Dedifferentiated amniotic fluid mesenchymal stem cell (primary cell): ENCODE data around the gene ETV7.
"Not testable (repeated sequence)": the region's sequence is repeated elsewhere in the genome, so short reads cannot be mapped to it uniquely, and the experiment has no call there.

Experiments
- DNase-seq: peaks from one replicate; pipeline ENCODE4 v3.0.0-alpha.2; 2016; ENCODE audit errors: extremely low spot score

The ETV7 gene

GRCh38 chr6:36340618-36341454 is 46.6 kb downstream of the ETV7 start:
- DNase-seq: peak; percentile 44

- DNase-seq: no peak
Observed at GRCh38 chr6:36340306-36340617, 47.2 kb downstream of the ETV7 start.

- DNase-seq: no peak
Observed at GRCh38 chr6:36339146-36339545, 48.3 kb downstream of the ETV7 start.

- DNase-seq: not testable (repeated sequence)
Observed at GRCh38 chr6:36338223-36338622, 49.2 kb downstream of the ETV7 start.

DNA sequence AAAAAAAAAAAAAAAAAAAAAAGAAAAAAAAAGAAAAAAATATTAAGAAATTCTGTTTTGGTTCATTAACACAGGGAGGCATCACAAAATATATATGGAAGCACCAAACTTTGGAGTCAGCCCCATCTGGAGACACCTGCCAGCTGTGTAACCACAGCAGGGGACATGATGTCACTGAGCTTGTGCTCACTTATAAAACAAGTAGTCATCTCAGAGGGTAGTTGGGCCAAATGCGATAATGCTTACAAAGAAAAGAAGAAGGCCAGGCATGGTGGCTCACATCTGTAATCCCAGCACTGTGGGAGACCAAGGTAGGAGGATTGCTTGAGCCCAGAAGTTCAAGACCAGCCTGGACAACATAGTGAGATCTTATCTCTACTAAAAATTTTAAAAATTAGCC is 49.7 kb downstream of the ETV7 start:
- no peak for DNase-seq

- DNase-seq: no peak
Observed at GRCh38 chr6:36336779-36337241, 50.7 kb downstream of the ETV7 start, which contains the start of gene BNIP5. Gene BNIP5, minus strand, starts transcription at chr6:36336888. Its CDS starts 6,198 bp downstream, at chr6:36330690.

DNA sequence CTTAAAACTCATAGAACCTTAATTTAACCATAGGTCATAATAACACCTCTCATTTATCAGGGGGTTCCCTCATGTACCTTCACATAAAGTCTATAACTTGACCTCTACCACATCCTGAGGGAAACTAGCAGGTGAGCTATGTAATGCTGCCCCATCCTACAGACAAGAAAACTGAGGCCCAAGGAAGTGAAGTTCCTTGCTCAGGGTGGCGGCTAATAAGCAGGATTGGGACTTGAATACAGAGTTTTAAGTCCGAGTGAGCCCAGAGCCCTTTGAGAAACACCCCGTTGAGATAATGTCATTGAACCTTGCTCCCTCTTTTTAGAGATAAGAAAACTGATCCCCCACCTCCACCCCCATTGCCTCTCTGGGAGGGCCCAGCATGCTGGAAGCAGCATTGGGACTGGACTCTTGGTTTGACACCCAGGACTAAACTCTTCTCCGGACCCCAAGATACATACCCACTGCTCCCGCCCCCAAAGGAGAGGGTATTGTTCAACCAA is 51.2 kb downstream of the ETV7 start:
- DNase-seq: no peak

DNA sequence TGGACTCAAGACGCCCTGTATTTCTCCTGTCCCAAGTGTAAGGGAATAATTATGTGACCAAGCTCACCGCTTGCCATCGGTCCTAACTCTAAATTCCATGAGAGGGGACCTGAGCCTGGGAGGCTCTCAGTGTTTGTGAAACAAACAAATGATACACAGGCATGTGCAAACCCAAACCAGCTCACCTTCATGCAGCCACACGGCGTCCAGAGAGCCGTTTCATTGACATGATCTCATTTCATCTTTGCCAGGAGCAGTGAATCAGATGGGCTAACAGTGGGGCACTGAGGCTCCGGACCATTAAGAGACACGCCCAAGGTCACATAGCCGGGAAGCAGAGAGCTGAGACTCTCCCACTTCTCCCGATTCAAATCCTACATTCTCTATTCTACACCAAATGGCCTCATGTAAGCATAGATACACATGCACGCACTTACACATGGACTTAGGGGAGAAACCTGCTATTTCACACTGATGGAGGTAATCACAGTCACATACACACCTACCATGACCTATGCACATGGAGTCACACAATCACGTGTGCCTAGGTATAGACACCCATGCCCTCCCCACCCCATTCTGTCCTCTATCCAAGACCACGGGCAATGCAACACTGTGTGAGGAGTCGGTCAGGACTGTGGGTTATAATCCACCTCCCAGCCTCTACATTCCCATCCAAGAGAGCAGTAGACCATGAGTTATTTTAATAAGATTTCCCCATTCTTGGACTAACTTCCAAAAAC is 51.8 kb downstream of the ETV7 start:
- no peak for DNase-seq

DNA sequence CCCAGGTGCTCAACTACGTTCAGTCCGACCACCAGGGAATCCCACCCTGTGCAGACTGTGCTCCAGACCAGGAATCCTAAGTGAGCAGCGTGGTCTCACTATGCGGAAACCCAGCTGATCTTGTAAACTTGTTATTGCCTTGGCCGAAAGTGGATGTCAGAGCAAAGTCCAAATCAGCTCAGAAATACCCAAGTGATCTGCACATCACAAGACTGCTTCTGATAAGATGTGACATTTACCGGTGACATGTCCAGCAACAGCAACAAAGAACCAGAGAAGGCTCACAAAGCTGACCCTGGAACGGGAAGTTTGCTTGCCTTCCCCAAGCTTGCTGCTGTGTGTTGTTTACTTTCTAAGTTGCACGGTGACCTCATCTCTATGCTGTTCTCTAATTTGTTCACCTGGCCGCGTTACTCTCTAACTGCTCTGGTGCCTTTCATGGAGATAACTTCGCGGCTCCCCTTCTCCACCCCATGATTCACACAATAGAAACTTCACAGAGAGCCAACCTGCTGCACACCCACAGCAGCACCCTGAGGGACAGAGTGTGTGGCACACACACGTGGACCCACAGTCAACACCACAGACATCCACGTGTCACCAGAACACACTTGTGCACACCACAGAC is 52.5 kb downstream of the ETV7 start:
- no peak for DNase-seq

- no peak for DNase-seq
Observed at GRCh38 chr6:36333931-36334725, 53.3 kb downstream of the ETV7 start.

DNA sequence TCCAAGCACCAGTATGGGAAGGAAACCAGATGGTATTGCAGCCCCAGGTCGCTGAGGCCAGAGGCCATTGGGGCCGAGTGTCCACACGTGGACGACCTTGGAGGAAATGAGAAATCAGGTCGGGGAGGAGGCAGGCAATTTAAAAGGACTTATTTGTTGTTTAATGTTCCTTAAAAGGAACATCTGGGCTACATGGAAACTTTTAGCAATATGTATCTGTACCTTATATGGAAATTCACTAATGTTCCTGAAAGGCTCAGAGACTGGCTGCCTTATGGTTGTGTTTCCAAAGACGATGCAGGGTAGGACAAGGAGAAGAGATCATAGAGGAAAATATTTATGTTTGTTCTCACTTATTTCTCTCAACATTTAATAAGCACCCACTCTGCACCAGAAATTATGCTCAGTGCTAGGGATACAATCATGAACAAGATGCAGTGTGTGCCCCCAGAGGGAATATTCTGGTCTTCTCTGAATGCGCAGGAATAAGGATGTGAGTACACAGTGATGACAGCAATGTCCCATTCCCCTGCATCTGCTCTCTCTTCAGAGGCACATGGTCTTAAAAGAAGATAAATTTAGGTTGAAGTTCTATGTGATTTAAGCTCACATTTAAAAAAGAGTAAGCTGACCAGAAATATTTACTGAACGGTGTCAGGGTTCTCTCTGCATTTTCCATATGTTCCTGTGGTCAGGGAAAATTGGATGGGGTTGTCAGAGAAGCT is 54.1 kb downstream of the ETV7 start:
- DNase-seq: no peak

DNA sequence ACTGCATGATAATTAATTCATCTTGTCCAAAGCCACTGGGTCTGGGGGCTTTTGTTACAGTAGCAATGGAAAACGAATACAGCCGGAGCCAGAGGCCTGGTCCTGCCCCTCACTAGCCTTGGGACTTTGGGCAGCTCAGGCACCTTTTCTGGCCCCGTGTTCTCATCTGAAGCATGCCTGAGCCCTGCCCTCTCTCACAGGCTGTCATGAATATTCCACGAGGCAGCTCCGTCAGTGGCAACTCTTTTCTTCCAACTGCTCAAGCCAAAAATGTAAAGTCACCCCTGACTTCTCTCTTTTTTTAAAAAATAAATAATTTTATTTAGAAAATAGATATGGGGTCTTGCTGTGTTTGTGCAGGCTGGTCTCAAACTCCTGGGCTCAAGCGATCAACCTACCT is 56.1 kb downstream of the ETV7 start:
- no peak for DNase-seq

- DNase-seq: no peak
Observed at GRCh38 chr6:36330366-36330765, 57.1 kb downstream of the ETV7 start.

DNA sequence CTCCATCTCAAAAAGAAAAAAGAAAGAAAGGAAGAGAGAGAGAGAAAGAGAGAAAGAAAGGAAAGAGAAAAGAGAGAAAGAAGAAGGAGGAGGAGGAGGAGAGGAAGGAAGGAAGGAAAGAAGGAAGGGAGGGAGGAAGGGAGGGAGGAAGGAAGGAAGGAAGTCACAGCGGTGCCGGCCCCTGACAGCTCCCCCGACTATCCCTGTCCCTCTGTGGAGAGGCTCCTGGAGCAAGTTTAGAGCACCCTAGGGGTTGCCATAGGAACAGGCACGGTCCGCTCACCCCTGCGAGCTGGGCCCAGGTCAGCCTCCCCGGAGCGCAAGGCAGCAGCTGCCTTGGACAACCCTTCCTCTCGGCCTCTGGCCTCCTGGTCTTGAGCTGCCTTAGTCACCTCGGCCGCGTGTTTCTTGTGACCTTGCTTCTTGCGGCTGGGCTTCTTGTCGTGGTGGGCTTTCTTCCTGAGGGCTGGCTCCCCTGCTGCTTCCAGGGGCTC is 57.6 kb downstream of the ETV7 start:
- no peak for DNase-seq

- DNase-seq: no peak
Observed at GRCh38 chr6:36328600-36328999, 58.9 kb downstream of the ETV7 start.

DNA sequence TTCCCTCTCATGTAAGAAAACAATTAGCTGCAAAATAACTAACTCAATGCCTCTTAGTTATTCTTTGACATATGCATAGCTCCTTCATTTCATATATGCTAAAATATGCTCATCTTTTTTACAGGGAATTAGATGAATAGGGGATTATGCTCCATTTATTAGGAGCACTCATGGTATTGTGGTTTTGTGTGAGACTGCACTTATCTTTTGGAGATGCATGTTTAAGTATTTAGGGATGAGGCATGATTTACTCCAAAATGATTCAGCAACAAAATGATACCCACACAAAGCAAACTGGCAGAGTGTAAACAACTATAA is 59.6 kb downstream of the ETV7 start:
- no peak for DNase-seq

GRCh38 chr6:36327226-36327918 is 60.1 kb downstream of the ETV7 start:
- DNase-seq: no peak

DNA sequence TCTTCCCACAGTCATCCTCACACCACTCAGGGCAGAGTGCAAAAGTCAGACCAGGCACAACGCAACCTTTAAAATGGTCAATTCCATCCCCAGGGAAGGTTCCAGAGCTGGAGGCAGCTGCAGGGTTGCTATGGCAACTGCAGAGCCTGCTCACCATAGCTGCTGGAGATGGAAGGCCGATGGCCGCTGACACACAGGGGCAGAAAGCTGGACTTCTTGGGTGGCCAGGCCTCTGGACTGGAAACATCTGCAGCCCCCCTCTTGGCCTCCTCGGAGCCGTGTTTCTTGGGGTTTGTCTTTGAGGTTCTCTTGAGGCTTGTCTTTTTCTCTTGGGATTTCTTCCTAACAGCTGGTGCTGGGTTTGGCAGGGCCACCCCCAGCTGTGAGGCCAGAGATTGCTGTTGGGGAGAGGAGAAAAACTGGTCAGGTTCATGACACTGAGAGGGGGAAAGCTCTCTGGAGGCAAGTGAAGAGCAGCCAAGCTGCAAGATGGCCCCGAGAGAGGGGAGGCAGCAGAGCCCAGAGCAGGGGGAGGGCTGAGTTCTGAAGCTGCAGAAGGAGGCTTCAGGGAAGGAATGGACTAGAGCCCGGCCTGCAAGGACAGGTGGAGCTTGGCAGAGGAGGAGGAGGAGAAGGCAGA is 61.0 kb downstream of the ETV7 start:
- DNase-seq: no peak

DNA sequence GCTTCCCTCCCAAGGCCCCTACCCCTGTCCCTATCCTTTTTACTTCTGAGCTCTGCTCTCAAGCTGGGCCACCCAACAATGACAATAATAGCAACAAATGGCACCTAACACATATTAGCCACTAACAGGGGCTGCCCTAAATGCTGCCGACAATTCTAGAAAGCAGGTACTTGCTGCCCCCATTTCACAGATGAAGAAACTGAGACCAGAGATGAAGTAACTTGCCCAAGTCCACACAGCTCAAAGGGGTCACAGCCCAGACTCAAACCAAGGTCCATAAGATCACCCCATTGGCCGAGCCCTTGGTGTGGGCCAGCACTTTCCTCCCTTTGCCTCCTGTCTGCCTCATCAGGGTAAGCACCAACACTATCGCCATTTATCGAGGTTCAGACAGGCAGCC is 62.8 kb downstream of the ETV7 start:
- no peak for DNase-seq

DNA sequence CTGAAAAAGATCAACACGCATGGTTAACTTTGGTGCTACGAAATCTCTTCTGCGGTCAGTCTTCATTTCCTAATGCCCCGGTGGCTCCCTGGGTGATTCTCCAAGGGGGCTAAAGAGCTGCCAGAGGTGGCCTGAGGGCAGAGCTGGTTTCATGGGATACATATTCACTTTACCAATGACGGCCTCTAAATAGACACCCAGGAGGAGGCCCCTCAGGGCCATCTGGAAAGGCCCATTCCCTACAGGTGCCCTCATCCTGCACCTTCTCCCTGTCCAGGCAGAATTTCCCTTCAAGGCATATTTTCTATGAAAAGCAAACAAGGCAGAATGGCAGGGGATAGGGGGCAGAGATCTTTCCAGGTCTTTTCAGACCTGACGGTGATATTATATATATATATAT is 63.3 kb downstream of the ETV7 start:
- DNase-seq: no peak
